ENCODE measurements around the gene ZNF362.

Gene ZNF362

GRCh38 chr1:33302325-33302724 lies 46.0 kb downstream of the ZNF362 start (continued):
- TF ChIP-seq GLIS1 (tag by site-specific recombination; IDR thresholded peaks at IDR 0.05) (no peak), ZNF112 (tag by site-specific recombination; IDR thresholded peaks at IDR 0.05) (no peak)

- H3K4me3 ChIP-seq (ENCODE audit: low read depth, low read length): no peak overlapping the region
- ChIA-PET CTCF (interaction anchor here (0.7 to 1.2 kb wide), 3 partner anchors 9 to 117 kb away, joined by 3 read pairs; no protein-coding TSS in a partner anchor), POLR2A (no interaction called here)
- H3K27ac ChIP-seq (ENCODE audit: extremely low read depth, low read depth, low read length): no peak overlapping the region
- no peaks in the 10 kb centered on the region; a peak in 1 of 3 replicates for H3K36me3 ChIP-seq (ENCODE audit: control insufficient read depth in 2 of 2, insufficient read depth in 1 of 2, low read length in 2 of 2)
- no peaks in the 10 kb centered on the region for H3K4me1 ChIP-seq (ENCODE audit: control insufficient read depth, insufficient read depth, low read length)
- TF ChIP-seq ZNF830 (tag by site-specific recombination; IDR thresholded peaks at IDR 0.05; ENCODE audit: low read depth) (no peak), HIC1 (tag by site-specific recombination; IDR thresholded peaks at IDR 0.05) (no peak), ZNF488 (tag by site-specific recombination; IDR thresholded peaks at IDR 0.05) (no peak), ZBTB11 (tag by site-specific recombination; conservative IDR thresholded peaks at IDR 0.05; ENCODE audit: low read depth) (no peak), ZFHX2 (tag by site-specific recombination; conservative IDR thresholded peaks at IDR 0.05) (no peak), ZNF639 (tag by site-specific recombination; IDR thresholded peaks at IDR 0.05) (no peak), ZNF138 (tag by site-specific recombination; IDR thresholded peaks at IDR 0.05; ENCODE audit: borderline replicate concordance) (no peak), ZNF274 (IDR thresholded peaks at IDR 0.05; ENCODE audit: low read length) (no peak), ZNF274 (tag by site-specific recombination; IDR thresholded peaks at IDR 0.05; ENCODE audit: borderline replicate concordance) (no peak), ZNF23 (tag by site-specific recombination; IDR thresholded peaks at IDR 0.05; ENCODE audit: borderline replicate concordance) (no peak), KLF7 (tag by site-specific recombination; IDR thresholded peaks at IDR 0.05; ENCODE audit: borderline replicate concordance) (no peak)
- H3K9me3 ChIP-seq (ENCODE audit: control insufficient read depth, insufficient read depth, low read depth, low read length): no peaks in the 10 kb centered on the region
Measured at GRCh38 chr1:33305016-33305415, 48.7 kb downstream of the ZNF362 start.

GRCh38 chr1:33305816-33306652 lies 49.7 kb downstream of the ZNF362 start:
- no peak overlapping the region for H3K4me3 ChIP-seq (ENCODE audit: low read depth, low read length)
- ChIA-PET CTCF (interaction anchor here (0.8 to 1.2 kb wide), 4 partner anchors 9 to 150 kb away, joined by 3 to 5 read pairs (median 3); no protein-coding TSS in a partner anchor), POLR2A (no interaction called here)

More at GRCh38 chr1:33305816-33306652, 49.7 kb downstream of the ZNF362 start:
- TF ChIP-seq ZNF366 (tag by site-specific recombination; conservative IDR thresholded peaks at IDR 0.05) (no peak), ZFHX2 (tag by site-specific recombination; conservative IDR thresholded peaks at IDR 0.05) (no peak), ZNF184 (tag by site-specific recombination; IDR thresholded peaks at IDR 0.05) (no peak), KLF1 (tag by site-specific recombination; IDR thresholded peaks at IDR 0.05) (no peak), KLF9 (tag by site-specific recombination; IDR thresholded peaks at IDR 0.05; ENCODE audit: low read depth) (no peak), ZNF544 (tag by site-specific recombination; IDR thresholded peaks at IDR 0.05) (no peak), ZFP3 (tag by site-specific recombination; IDR thresholded peaks at IDR 0.05; ENCODE audit: low read depth) (no peak), ZBTB44 (tag by site-specific recombination; IDR thresholded peaks at IDR 0.05) (no peak), ZNF391 (tag by site-specific recombination; IDR thresholded peaks at IDR 0.05; ENCODE audit: borderline replicate concordance, low read depth) (no peak), GLIS1 (tag by site-specific recombination; IDR thresholded peaks at IDR 0.05) (no peak), ZNF596 (tag by site-specific recombination; IDR thresholded peaks at IDR 0.05) (no peak), ZNF24 (tag by site-specific recombination; IDR thresholded peaks at IDR 0.05) (no peak)
- no peaks in the 10 kb centered on the region for H3K9me3 ChIP-seq (ENCODE audit: control insufficient read depth, insufficient read depth, low read depth, low read length)
- no peaks in the 10 kb centered on the region; a peak in 1 of 3 replicates for H3K36me3 ChIP-seq (ENCODE audit: control insufficient read depth in 2 of 2, insufficient read depth in 1 of 2, low read length in 2 of 2)
- H3K4me1 ChIP-seq (ENCODE audit: control insufficient read depth, insufficient read depth, low read length): no peaks in the 10 kb centered on the region
- H3K27ac ChIP-seq (ENCODE audit: extremely low read depth, low read depth, low read length): no peak overlapping the region

All from HEK293 (cell line).